HFFc6 (cell line): ENCODE results near the gene CSRNP3. TPM values are rescaled to one million over a fixed set of nuclear protein-coding genes. Genes with fewer than 3 reads are reported as not detected.
"Not testable (repeated sequence)": the region's sequence is repeated elsewhere in the genome, so short reads cannot be mapped to it uniquely, and the experiment has no call there.

Experiments used
- DNase-seq: peaks from one replicate; pipeline ENCODE4 v3.0.0-alpha.2; 2018
- H3K27ac Mint-ChIP-seq: 2 replicates; pipeline ENCODE4 v1.8.0; 2020; ENCODE audit warnings: mild to moderate bottlenecking, mixed read lengths
- H3K27me3 Mint-ChIP-seq: 2 replicates; pipeline ENCODE4 v1.8.0; 2021; ENCODE audit warnings: mild to moderate bottlenecking, moderate library complexity, mixed read lengths; ENCODE audit not compliant: insufficient read depth
- H3K36me3 Mint-ChIP-seq: 2 replicates; pipeline ENCODE4 v1.8.0; 2021; ENCODE audit warnings: low read depth, mixed read lengths
- H3K4me1 Mint-ChIP-seq: 2 replicates; pipeline ENCODE4 v1.8.0; 2020; ENCODE audit warnings: low read depth, mixed read lengths
- H3K4me3 Mint-ChIP-seq: 2 replicates; pipeline ENCODE4 v1.8.0; 2020; ENCODE audit warnings: mild to moderate bottlenecking, moderate library complexity, mixed read lengths
- H3K9me3 Mint-ChIP-seq: 2 replicates; pipeline ENCODE4 v1.8.0; 2020; ENCODE audit warnings: mild to moderate bottlenecking, mixed read lengths
- CTCF ChIP-seq: fragments of 200-600 bp; sonication (generic); IDR thresholded peaks from 2 replicates; pipeline ENCODE4 v1.5.0; 2021; ENCODE audit warnings: antibody characterized with exemption, mild to moderate bottlenecking
- total RNA-seq, 6 experiments: library from RNA; stranded (reverse); fragmentation: NEBNext Ultra II Directional; extraction: Animal tissue kit (Norgen Biotek cat#: 25700); gene quantifications; 2 replicates in 1 of 6; 3 replicates in 5 of 6; pipeline ENCODE4 v1.2.3, GENCODE V29; 2021

CSRNP3 gene
- total RNA-seq, 6 experiments from 2014 or later = 0.02 to 0.79 (median 0.31) TPM; not detected in 2

DNA sequence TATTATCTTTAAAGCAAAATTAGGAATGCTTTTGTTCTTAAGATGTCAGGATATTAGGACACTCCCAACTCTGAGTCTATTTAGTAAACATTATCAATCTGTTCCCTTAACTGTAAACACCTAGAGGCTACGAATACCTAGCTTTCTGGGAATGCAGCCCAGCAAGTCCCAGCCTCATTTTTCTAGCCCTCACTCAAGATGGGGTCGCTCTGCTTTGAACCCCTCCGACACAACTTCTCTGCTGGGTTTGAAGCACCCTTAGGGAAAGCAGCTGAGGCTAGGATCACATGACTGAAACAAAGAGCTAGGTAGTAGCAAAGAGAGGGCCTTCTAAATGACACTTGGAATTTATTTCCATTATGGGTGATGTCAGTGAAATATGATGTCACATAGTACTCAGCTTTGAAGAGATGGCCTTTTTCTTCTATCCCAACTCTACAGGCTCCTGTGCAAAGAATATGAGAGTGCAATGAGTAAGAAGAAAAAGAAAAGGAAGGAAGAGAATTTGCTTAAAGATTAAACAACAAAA lies 114.7 kb downstream of the CSRNP3 start:
- Mint-ChIP-seq H3K9me3 (peaks cover 18% of the 10 kb centered on the region), H3K4me1 (no peaks in the 10 kb centered on the region), H3K36me3 (no peaks in the 10 kb centered on the region), H3K27ac (no peak overlapping the region), H3K4me3 (no peak overlapping the region), H3K27me3 (no peaks in the 10 kb centered on the region; the same call in 1 of the 2 replicates)
- DNase-seq = no peak
- no peak for TF ChIP-seq CTCF

DNA sequence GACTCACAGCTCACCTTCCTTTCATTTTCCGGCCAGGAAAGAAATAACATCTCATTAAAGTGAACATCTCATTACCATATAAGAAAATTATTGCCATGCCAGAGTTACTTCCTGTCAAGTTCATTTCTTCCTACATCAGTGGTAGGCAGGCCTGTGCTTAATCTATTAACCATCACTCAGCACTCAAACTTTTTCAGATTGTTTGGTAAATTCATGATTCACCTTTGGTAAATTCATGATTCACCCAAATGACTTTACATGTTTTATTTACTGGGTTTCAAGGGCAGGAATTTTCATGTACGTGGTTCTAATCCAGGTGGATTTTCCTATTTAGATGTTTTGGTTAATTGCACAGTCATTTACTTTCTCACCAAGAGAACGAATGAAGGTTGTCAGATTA lies 116.5 kb downstream of the CSRNP3 start:
- Mint-ChIP-seq H3K36me3 (peaks cover 3% of the 10 kb centered on the region), H3K4me1 (no peaks in the 10 kb centered on the region), H3K9me3 (peaks cover 19% of the 10 kb centered on the region), H3K4me3 (no peak overlapping the region), H3K27me3 (no peaks in the 10 kb centered on the region; the same call in 1 of the 2 replicates), H3K27ac (no peak overlapping the region)
- TF ChIP-seq CTCF = no peak
- no peak for DNase-seq

GRCh38 chr2:165587335-165587938 lies 117.9 kb downstream of the CSRNP3 start:
- Mint-ChIP-seq H3K4me1 (no peaks in the 10 kb centered on the region), H3K27me3 (no peaks in the 10 kb centered on the region; the same call in 1 of the 2 replicates), H3K27ac (no peak overlapping the region), H3K9me3 (peaks cover 26% of the 10 kb centered on the region), H3K4me3 (no peak overlapping the region), H3K36me3 (peaks cover 4% of the 10 kb centered on the region)
- no peak for TF ChIP-seq CTCF
- DNase-seq = no peak

- H3K4me3 Mint-ChIP-seq, H3K36me3 Mint-ChIP-seq, H3K27ac Mint-ChIP-seq, DNase-seq, H3K4me1 Mint-ChIP-seq, H3K27me3 Mint-ChIP-seq: not testable (repeated sequence)
- H3K9me3 Mint-ChIP-seq = peaks cover 35% of the 10 kb centered on the region
Measured at GRCh38 chr2:165590999-165591398, 121.5 kb downstream of the CSRNP3 start.

DNA sequence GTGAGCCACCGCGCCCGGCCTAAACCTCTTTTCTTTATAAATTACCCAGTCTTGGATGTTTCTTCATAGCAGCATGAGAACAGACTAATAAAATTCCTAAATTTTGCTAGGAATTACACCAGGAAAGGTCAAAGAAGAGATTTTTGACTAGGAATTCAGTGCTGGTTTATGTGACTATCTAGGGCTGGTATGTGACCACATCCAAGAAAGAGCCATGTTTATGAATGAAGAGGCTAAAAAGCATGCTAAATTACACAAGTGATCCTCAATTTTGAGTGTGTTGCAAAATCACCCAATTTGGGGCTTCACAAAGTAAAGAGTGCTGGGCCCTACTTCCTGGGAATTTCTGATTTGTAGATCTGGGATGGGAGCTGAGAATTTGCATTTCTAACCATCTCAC lies 123.6 kb downstream of the CSRNP3 start:
- DNase-seq = no peak
- peaks cover 28% of the 10 kb centered on the region for H3K9me3 Mint-ChIP-seq
- no peaks in the 10 kb centered on the region for H3K27me3 Mint-ChIP-seq
- no peaks in the 10 kb centered on the region for H3K4me1 Mint-ChIP-seq
- H3K36me3 Mint-ChIP-seq = peaks cover 8% of the 10 kb centered on the region
- H3K4me3 Mint-ChIP-seq = no peak overlapping the region
- no peak for TF ChIP-seq CTCF
- H3K27ac Mint-ChIP-seq = no peak overlapping the region

DNA sequence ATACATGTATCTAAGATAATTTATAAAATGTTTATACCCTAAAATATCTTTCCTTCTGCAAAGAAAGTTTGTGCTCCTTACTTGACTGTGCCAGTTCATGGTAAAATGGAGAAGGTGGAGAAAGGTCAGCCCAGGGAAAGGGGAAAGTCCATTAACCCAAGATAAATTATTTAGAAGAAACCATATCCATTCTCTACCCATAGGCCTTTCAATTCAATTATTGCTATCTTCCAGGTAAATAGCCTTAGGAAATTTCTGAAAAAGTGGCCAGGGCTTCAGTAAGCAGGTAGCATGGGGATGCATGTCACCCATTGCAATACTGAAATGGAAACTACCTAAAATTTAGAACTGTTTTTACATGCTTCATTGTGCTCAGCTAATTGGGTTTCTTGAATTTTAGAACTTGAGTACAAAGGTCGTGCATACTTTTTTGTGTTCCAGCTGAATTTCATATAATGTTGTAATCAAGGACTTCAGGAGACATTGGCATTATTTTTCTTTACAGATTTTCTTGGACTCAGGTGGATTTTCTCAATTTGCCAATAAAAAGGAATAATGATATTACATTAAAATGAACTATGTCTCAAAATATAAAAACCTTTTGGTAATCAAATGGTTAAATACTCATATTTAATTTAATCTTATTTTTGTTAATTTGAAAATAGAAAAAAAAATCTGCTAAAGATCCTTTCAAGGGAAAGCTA lies 124.9 kb downstream of the CSRNP3 start:
- TF ChIP-seq CTCF = no peak
- peaks cover 32% of the 10 kb centered on the region for H3K9me3 Mint-ChIP-seq
- no peak for DNase-seq
- no peaks in the 10 kb centered on the region for H3K4me1 Mint-ChIP-seq
- H3K27me3 Mint-ChIP-seq = no peaks in the 10 kb centered on the region
- H3K36me3 Mint-ChIP-seq = peaks cover 8% of the 10 kb centered on the region
- H3K27ac Mint-ChIP-seq = no peak overlapping the region
- H3K4me3 Mint-ChIP-seq = no peak overlapping the region
